HG02678 (cell line): ENCODE data around the gene GAB4.
"Not testable (repeated sequence)": the region's sequence is repeated elsewhere in the genome, so short reads cannot be mapped to it uniquely, and the experiment has no call there.

Experiments used
- ATAC-seq: cut with Tn5 transposase; IDR thresholded peaks from one replicate; pipeline ENCODE4 v1.9.1; 2021; ENCODE audit warnings: mild to moderate bottlenecking, moderate library complexity; ENCODE audit not compliant: unreplicated experiment

The GAB4 gene

GRCh38 chr22:16959345-16959930, 48.6 kb downstream of the GAB4 start:
- no peak for ATAC-seq

DNA sequence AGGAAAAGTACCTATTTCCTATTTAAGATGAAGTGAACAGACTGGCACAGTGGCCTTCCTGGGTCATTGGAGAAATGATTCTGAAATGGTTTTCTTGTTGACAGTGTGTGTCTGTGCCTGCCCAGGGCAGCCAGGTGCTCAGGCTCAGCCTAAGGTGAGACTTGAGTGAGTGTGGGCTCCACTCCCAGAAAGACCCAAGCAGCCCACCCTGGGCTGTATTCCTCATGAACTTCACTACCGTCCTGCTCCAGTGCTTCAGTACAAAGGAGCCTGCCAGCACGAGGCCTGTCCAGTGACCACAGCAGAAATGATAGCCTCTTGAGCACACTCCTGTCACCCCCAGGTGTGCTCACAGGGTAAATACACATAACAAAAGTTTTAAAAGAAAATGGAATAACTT, 49.5 kb downstream of the GAB4 start:
- ATAC-seq, result no peak

DNA sequence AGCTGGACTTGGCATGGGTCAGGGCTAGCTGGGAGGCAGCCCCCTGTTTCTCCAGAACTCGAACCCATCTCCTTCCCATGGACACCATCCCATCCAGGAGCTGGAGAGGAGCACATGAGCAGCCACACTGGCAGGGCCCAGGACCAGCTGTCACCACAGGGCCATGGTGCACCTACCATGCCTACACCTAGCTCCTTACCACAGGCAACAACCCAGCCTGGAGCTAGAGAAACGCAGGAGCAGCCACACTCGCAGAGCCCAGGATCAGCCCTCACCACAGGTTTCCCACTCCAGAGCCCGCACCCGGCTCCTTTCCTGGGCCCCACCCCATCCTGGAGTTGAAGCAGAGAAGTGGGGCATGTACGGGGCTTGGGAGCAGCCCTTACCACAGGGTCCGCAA, 50.2 kb downstream of the GAB4 start:
- ATAC-seq, result no peak

DNA sequence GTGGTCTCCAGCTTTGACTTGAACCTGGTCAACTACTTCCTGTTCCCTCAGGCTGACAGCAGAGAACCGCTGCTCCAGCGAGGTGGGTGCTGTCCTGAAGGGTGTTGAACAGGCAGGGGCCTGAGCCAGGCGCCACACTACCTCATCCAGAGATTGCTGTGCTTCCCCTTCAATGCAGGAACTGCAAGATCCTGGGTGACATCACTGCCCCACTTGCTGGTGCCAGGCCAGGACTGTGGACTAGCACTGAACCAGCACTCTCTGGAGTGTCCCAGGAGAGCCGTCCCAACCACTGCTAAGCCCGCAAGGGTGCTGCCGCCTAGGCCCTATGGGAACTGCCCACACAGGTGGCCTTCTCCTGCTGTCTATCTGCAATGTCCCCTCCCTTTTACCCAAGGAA, 51.7 kb downstream of the GAB4 start:
- no peak for ATAC-seq

- no peak for ATAC-seq
These were observed 52.3 kb downstream of the GAB4 start for GRCh38 chr22:16955678-16956210.

GRCh38 chr22:16955081-16955480, 52.9 kb downstream of the GAB4 start:
- no peak for ATAC-seq

- no peak for ATAC-seq
These were observed 54.0 kb downstream of the GAB4 start for GRCh38 chr22:16954060-16954403.

GRCh38 chr22:16953206-16954059, 54.6 kb downstream of the GAB4 start:
- ATAC-seq, result no peak

DNA sequence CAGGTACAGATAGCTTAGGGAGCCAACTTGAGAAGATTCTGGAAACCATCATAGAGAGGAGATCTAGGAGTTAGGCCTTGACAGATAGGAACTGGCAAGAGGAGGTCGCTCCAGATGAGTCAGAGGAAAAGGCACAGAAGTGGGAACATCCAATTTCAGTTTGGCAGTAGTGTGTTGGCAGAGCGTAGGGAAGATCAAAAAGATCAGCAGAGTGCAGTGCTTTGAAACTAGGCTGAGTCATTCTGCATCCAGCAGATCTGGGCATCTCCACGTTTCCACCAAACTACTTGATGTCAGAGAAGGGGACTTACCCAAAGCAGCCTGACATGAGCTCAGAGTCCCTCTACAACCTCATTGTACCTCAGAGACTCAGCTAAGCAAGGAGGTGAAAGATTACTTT, 58.5 kb downstream of the GAB4 start:
- ATAC-seq, result no peak

DNA sequence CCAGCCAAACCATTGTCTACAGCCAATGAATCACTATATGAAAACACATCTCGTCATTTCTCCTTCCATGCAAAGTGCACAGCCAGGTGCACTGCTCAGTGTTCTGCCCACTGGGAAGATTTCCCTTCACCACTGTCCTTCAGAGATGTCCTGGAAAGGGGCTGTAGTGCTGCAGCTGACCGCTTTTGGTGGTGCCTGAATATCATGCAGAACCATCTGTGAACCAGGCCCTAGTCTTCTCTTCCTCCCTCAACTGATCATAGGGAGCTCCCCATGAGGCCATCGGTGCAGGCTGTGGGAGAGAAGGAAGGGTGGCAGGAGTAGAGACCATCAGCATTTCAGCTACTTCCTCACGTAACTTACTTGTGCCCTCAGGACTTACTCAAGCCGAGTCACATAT, 70.2 kb downstream of the GAB4 start:
- no peak for ATAC-seq

- ATAC-seq, result not testable (repeated sequence)
These were observed 70.8 kb downstream of the GAB4 start for GRCh38 chr22:16937209-16937608.

- ATAC-seq, result no peak
These were observed 71.4 kb downstream of the GAB4 start for GRCh38 chr22:16936625-16937024.

DNA sequence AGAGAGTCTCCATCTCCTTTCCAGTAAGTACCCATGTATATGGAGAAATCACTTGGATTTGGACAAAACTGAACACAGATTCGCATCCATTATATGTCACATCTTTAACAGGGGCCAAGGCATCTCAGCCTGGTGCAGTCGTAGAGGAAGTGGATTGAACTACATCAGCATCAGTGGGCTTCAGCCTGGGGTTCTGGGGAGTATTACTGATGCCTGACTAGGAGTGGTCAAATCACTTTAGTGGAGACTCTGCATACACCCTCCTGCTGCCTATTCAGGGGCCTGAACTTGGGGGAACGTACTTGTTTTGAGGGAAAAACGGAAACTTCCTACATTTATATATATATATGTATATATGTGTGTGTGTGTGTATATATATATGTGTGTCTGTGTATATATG, 72.8 kb downstream of the GAB4 start:
- no peak for ATAC-seq

GRCh38 chr22:16933291-16934282, 74.4 kb downstream of the GAB4 start:
- ATAC-seq, result no peak

DNA sequence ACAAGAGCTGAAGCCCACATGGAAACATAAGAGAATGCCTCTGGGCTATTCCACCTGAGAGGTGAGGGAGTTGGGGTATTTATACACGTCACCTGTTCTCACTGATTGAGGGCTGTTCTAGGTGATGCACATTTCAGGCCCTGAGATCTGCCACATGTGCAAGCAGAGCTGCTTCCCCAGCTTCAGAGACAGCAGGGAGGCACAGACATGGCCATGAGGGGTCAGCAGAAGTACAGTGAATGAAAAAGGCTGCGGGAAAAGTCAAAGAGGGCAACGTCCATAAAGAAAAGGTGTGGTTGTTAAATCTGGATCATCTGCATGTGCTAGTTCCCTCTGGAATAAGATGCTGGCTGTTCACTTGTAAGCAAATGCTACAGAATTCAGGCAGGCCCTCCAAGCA, 75.4 kb downstream of the GAB4 start:
- no peak for ATAC-seq

DNA sequence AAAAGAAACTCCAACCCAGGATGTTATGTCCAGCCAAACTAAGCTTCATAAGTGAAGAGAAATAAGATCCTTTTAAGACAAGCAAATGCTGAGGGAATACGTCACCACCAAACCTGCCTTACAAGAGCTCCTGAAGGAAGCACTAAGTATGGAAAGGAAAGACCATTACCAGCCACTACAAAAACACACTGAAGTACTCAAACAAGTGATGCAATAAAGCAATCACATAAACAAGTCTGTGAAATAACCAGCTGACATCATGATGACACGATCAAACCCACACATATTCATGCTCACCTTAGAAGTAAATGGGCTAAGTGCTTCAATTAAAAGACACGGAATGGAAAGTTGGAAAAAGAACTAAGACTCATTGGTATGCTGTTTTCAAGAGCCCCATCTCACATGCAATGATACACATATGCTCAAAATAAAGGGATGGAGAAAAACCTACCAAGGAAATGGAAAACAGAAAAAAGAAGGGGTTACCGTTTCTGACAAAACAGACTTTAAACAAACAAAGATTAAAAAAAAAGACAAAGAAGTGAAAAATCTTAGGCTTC, 82.5 kb downstream of the GAB4 start:
- ATAC-seq, result no peak

DNA sequence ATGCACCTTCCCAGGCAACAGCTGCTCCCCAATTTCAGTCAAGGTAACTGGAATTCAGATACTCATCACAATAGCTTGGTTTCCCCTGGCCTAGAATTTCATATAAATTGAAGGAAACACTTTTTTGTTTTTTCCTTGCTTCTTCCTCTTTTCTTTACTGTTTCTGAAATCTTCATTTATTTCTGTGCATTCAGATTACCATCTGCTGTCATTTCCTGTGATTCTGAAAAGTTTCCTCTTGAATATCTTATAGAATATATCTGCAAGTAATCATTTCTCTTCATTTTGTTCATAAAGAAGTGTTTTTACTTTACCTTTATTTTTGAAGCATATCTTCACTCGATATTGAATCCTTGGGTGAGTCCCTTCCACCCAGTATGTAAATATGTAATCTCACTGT, 85.3 kb downstream of the GAB4 start:
- ATAC-seq, result no peak

GRCh38 chr22:16922076-16922475, 85.9 kb downstream of the GAB4 start:
- ATAC-seq, result no peak

GRCh38 chr22:16917144-16918003, 90.6 kb downstream of the GAB4 start:
- ATAC-seq, result no peak

DNA sequence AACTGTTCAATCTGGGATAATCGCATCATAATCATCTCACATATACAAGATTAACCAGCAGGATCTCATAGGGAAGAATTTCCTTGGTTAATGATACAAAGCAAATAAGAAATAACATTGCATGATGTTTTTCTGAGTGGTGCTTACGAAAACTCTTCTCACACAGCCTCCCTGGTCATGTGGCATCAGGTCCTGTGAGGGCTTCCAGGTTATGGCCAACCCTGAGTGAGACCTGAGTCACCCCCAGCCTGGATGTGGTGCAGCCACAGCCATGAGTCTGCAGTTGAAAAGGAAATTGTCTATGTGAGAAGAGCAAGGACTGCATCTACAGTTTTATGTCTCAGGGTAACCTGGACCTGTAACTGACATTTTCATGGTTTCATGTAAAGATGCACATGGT, 92.3 kb downstream of the GAB4 start:
- no peak for ATAC-seq
